Smooth muscle cell (in vitro differentiated cells): ENCODE data around the gene LYZL4. TPM values are rescaled to one million over a fixed set of nuclear protein-coding genes. Genes with fewer than 3 reads are reported as not detected.

Experiments used
- DNase-seq: peaks from one replicate; lab custom pipeline; 2025; ENCODE audit not compliant: unreplicated experiment; lab: John Stamatoyannopoulos, UW
- H2AFZ ChIP-seq: fragments of 200-600 bp; sonication (generic); 2 replicates; pipeline ENCODE4 v1.6.0; 2016; ENCODE audit warnings: antibody characterized with exemption, low read depth, mild to moderate bottlenecking
- H3F3A ChIP-seq: fragments of 200-600 bp; sonication (generic); 2 replicates; pipeline ENCODE4 v1.6.0; 2017; ENCODE audit warnings: antibody characterized with exemption, low read depth
- H3K27ac ChIP-seq: fragments of 200-600 bp; sonication (generic); 2 replicates; pipeline ENCODE4 v1.5.1; 2016; ENCODE audit warnings: low read depth, mild to moderate bottlenecking
- H3K27me3 ChIP-seq: fragments of 200-600 bp; sonication (generic); 2 replicates; pipeline ENCODE4 v1.6.1; 2016; ENCODE audit warnings: low read depth, mild to moderate bottlenecking
- H3K36me3 ChIP-seq: fragments of 200-600 bp; sonication (generic); 2 replicates; pipeline ENCODE4 v1.5.1; 2016; ENCODE audit warnings: low read depth
- H3K4me1 ChIP-seq: fragments of 200-600 bp; sonication (generic); 2 replicates; pipeline ENCODE4 v1.5.1; 2016; ENCODE audit warnings: low read depth
- H3K4me2 ChIP-seq: fragments of 200-600 bp; sonication (generic); 2 replicates; pipeline ENCODE4 v1.6.0; 2016; ENCODE audit warnings: mild to moderate bottlenecking
- H3K4me3 ChIP-seq: fragments of 200-600 bp; sonication (generic); 2 replicates; pipeline ENCODE4 v1.5.1; 2016; ENCODE audit warnings: mild to moderate bottlenecking
- H3K79me2 ChIP-seq: fragments of 200-600 bp; sonication (generic); 2 replicates; pipeline ENCODE4 v1.6.0; 2016; ENCODE audit warnings: low read depth, mild to moderate bottlenecking
- H3K9ac ChIP-seq: fragments of 200-600 bp; sonication (generic); 2 replicates; pipeline ENCODE4 v1.6.0; 2016; ENCODE audit warnings: low read depth
- H3K9me3 ChIP-seq: fragments of 200-600 bp; sonication (generic); replicated peaks from 2 replicates; pipeline ENCODE4 v1.5.1; 2016; ENCODE audit warnings: low read depth
- H4K20me1 ChIP-seq: fragments of 200-600 bp; sonication (generic); 2 replicates; pipeline ENCODE4 v1.6.0; 2016; ENCODE audit warnings: low read depth
- CTCF ChIP-seq: fragments of 200-600 bp; sonication (generic); IDR thresholded peaks from 2 replicates; pipeline ENCODE4 v1.5.1; 2017; ENCODE audit warnings: borderline replicate concordance, mild to moderate bottlenecking, antibody characterized with exemption; ENCODE audit not compliant: insufficient read depth, poor library complexity, severe bottlenecking
- WGBS: methylation state at CpG from one replicate; pipeline ENCODE4 v1.1.7; 2016; ENCODE audit warnings: low lambda C conversion rate; 5-methylcytosine and 5-hydroxymethylcytosine counted together
- polyA plus RNA-seq: library from polyadenylated mRNA; unstranded; fragments of >200 nt; fragmentation: Nextera tagmentation; extraction: Ambion mirVana; gene quantifications from 2 replicates; pipeline ENCODE4 v1.2.1, GENCODE V29; 2016
- total RNA-seq: library from RNA; depleted of rRNA; stranded (reverse); fragments of >200 nt; gene quantifications from 2 replicates; pipeline ENCODE4 v1.2.3, GENCODE V29; 2014

The LYZL4 gene
- total and polyA plus RNA-seq, 2 experiments from 2014 or later = not detected

DNA sequence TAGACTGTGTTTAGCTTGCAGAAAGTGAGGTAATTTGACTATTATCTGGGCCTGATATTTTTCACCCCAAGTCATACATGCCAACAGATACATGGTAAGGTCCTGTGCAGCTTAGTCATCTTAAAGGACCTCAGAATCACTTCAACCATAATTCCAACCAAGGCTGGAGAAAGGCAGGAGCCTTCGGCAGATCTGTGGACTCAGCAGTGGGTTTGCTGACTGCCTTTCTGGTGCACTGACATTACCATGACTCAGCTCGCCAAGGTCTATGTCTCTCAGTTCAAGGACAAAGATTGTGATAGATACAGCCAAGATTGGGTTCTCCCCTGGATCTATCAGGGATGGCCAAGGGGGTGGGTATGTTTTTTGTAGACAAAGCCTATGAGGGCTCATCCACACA, 32.7 kb downstream of the LYZL4 start:
- Histone ChIP-seq H3K4me1 (peaks cover 10% of the 10 kb centered on the region), H3K36me3 (no peaks in the 10 kb centered on the region), H4K20me1 (no peaks in the 10 kb centered on the region), H3K9me3 (no peaks in the 10 kb centered on the region), H3K27me3 (no peaks in the 10 kb centered on the region), H3K4me2 (no peak overlapping the region), H3K79me2 (no peaks in the 10 kb centered on the region), H3K4me3 (no peak overlapping the region), H2AFZ (no peak overlapping the region), H3F3A (no peaks in the 10 kb centered on the region), H3K9ac (no peak overlapping the region), H3K27ac (no peak overlapping the region)
- 81% methylated on average over 2 of the region's 2 CpGs for WGBS
- no peak for DNase-seq
- no peak for TF ChIP-seq CTCF

- 63% methylated on average over 4 of the region's 4 CpGs for WGBS
- Histone ChIP-seq H3K79me2 (no peaks in the 10 kb centered on the region), H2AFZ (no peak overlapping the region), H3K9me3 (no peaks in the 10 kb centered on the region), H3K9ac (no peak overlapping the region), H3K27ac (no peak overlapping the region), H3F3A (no peaks in the 10 kb centered on the region), H3K27me3 (no peaks in the 10 kb centered on the region), H4K20me1 (no peaks in the 10 kb centered on the region), H3K4me3 (no peak overlapping the region), H3K4me2 (no peak overlapping the region), H3K4me1 (peaks cover 10% of the 10 kb centered on the region), H3K36me3 (no peaks in the 10 kb centered on the region)
- no peak for DNase-seq
- TF ChIP-seq CTCF = no peak
Observed at GRCh38 chr3:42376344-42376798, 34.0 kb downstream of the LYZL4 start.

DNA sequence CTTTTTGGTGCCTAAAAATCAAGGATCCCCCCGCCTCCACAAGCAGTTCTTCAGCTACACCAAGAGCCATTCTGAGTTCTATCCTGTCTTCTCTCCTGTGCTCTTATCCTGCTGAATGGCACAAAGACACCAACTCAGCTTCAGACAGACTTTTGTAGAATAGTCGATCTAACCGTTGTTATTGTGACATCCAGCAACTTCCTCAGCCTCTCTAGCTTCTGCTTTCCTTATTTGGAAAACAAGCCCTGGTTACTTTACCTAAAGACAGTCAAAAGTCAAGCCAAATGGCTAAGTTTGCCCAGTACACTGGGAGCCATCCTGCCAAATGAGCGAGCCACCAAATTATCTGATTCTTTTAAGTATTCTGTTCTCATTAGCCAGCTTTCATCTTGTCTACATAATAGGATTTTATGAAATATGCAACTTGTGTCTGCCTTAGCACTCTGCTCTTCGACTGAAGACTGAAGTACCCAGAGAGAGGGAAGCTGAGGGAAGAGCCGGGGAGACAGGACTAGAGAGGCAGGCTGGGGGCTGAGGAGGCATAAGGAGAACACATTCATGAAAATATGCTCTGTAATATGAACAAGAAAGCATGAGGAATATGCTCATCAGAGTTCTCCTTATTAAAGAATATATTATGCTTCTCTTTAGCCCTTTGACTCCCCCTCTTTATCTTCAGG, 35.1 kb downstream of the LYZL4 start:
- H3K4me2 ChIP-seq = no peak overlapping the region
- 78% methylated on average over 6 of the region's 6 CpGs for WGBS
- DNase-seq = no peak

More for the DNA sequence above, 35.1 kb downstream of the LYZL4 start:
- no peak overlapping the region for H2AFZ ChIP-seq
- no peak overlapping the region for H3K9ac ChIP-seq
- no peaks in the 10 kb centered on the region for H3K27me3 ChIP-seq
- H3K4me3 ChIP-seq = no peak overlapping the region
- H3K27ac ChIP-seq = no peak overlapping the region
- no peaks in the 10 kb centered on the region for H3K79me2 ChIP-seq
- H3K4me1 ChIP-seq = peaks cover 10% of the 10 kb centered on the region
- H3F3A ChIP-seq = no peaks in the 10 kb centered on the region
- no peaks in the 10 kb centered on the region for H3K36me3 ChIP-seq
- no peak for TF ChIP-seq CTCF
- no peaks in the 10 kb centered on the region for H3K9me3 ChIP-seq
- H4K20me1 ChIP-seq = no peaks in the 10 kb centered on the region
